Ascending aorta (tissue), 2 donors: ENCODE measurements around the gene TBC1D10B. TPM values are rescaled to one million over a fixed set of nuclear protein-coding genes. Genes with fewer than 3 reads are reported as not detected.

ENCODE experiments used
- DNase-seq, 2 donors: peaks; one replicate each; pipeline ENCODE4 v3.0.0-alpha.2; 2019; ENCODE audit warnings: low spot score in 2 of 2
- H3K27ac ChIP-seq, 2 donors: fragments of 200-600 bp; sonication (generic); one replicate each; pipeline ENCODE4 v1.5.1; 2016 to 2017; ENCODE audit warnings: mild to moderate bottlenecking in 1 of 2
- H3K27me3 ChIP-seq: fragments of 200-600 bp; sonication (generic); one replicate; pipeline ENCODE4 v1.5.1; 2017
- H3K36me3 ChIP-seq, 2 donors: fragments of 200-600 bp; sonication (generic); one replicate each; pipeline ENCODE4 v1.5.1; 2016
- H3K4me1 ChIP-seq, 2 donors: fragments of 200-600 bp; sonication (generic); one replicate each; pipeline ENCODE4 v1.5.1; 2016 to 2017; ENCODE audit warnings: mild to moderate bottlenecking in 1 of 2
- H3K4me3 ChIP-seq, 2 donors: fragments of 200-600 bp; sonication (generic); one replicate each; pipeline ENCODE4 v1.5.1; 2016 to 2017; ENCODE audit warnings: mild to moderate bottlenecking in 1 of 2
- H3K9me3 ChIP-seq, 2 donors: fragments of 200-600 bp; sonication (generic); one replicate each; pipeline ENCODE4 v1.5.1; 2016
- CTCF ChIP-seq, 3 experiments: fragments of 200-600 bp in 2 of 3; fragments of 450-650 bp in 1 of 3; sonication (generic) in 2 of 3; IDR thresholded peaks; one replicate each; pipeline ENCODE4 v1.5.1; 2016 to 2019; ENCODE audit warnings: antibody characterized with exemption in 3 of 3, mild to moderate bottlenecking in 1 of 3, moderate library complexity in 1 of 3
- intact Hi-C: fragments of 100-400 bp; cut with DNase I; formaldehyde crosslinking; loops from one replicate; pipeline ENCODE4 v1.15.1; 2023
- total RNA-seq: library from RNA; depleted of rRNA; stranded (reverse); fragments of >200 nt; gene quantifications from one replicate; pipeline ENCODE4 v1.1.0, GENCODE V29; 2016

The TBC1D10B gene
- total RNA-seq, 1 donor from 2014 or later, result 20.9 TPM

GRCh38 chr16:30353438-30354129 lies 16.7 kb downstream of the TBC1D10B start:
- TF ChIP-seq CTCF (IDR thresholded peaks at IDR 0.05), result no peak
- Histone ChIP-seq H3K27me3 (no peaks in the 10 kb centered on the region), H3K27ac (peak overlapping the region; percentile 95 to 98), H3K4me1 (peaks cover 10 to 42% of the 10 kb centered on the region in 2 donors), H3K4me3 (peak overlapping the region in 1 of 2 donors; percentile 72), H3K9me3 (no peaks in the 10 kb centered on the region), H3K36me3 (peaks cover 32 to 42% of the 10 kb centered on the region in 2 donors)
- intact Hi-C loops, result no loop called here
- DNase-seq, result no peak

DNA sequence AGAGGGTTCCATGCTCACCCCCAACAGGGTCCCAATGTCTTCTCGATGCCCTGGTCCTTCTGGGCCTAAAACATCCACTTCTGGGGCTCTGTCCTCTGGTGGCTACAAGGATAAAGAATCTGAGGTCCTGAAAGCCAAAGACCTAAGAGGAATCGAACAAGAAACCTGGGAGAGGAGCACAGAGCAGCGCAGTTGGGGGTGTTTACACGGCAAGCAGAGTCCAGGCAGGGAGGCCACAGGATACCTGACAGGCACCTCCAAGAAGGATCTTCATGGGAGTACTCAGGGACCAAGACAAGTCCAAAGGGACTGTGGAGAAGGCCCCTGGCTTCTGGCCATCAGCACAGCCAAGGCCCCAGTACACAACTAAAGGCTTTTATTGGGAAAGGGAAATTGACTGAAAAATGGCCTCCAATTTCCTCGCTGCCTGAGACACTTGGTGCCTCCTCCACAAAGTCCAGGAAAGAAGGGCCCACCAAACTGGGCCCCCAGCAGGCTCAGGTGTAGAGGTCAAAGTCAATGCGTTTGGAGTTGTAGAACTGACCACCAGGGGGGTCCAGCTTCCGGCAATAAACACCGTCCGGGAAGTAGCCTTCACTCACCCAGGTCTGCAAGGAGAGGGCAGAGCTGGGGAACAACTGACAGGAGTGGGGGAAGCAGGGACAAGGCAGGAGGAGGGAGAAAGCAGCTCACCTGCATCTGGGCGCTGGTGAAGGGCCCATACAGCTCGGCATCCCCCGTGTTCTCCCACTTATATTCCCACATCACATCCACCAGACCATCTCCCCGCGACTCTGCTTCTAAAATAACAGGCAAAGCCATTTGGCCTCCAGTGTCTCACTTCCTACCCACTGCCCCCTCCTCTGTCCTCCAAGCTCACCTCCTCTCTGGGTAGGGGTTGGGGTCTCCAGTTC lies 17.5 kb downstream of the TBC1D10B start:
- intact Hi-C loops, result no loop called here
- Histone ChIP-seq H3K9me3 (no peaks in the 10 kb centered on the region), H3K4me1 (peaks cover 10 to 42% of the 10 kb centered on the region in 2 donors), H3K4me3 (no peak overlapping the region), H3K27ac (peak overlapping the region; percentile 95 to 98), H3K36me3 (peaks cover 23 to 34% of the 10 kb centered on the region in 2 donors), H3K27me3 (no peaks in the 10 kb centered on the region)
- no peak for DNase-seq
- no peak for TF ChIP-seq CTCF (IDR thresholded peaks at IDR 0.05)

GRCh38 chr16:30351586-30352419 lies 18.5 kb downstream of the TBC1D10B start:
- Histone ChIP-seq H3K27ac (peak overlapping the region; percentile 95 to 98), H3K36me3 (peaks cover 21 to 28% of the 10 kb centered on the region in 2 donors), H3K27me3 (no peaks in the 10 kb centered on the region), H3K9me3 (no peaks in the 10 kb centered on the region), H3K4me3 (no peak overlapping the region), H3K4me1 (peaks cover 10 to 42% of the 10 kb centered on the region in 2 donors)
- intact Hi-C loops, result no loop called here
- DNase-seq, result peak; percentile 45 to 94
- TF ChIP-seq CTCF (IDR thresholded peaks at IDR 0.05), result no peak

DNA sequence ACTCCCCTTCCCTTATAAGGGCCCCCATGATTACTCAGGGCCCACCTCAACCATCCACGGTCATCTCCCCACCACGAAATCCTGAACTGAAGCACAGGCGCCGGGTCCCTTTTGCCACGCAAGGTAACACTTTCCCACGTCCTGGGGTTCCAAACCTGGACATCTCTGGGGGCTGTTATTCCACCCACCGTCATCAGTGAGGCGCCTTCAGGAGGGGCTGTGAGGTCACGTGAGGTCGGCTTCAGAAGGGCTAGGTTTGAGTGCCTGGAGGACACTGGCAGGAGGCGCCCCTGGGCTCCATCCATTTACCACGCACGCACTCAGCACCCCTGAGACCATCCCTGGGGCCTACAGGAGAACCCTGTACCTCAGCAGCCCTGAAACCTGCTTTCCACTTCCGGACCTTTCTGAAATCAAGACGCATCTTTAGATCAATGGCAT lies 19.3 kb downstream of the TBC1D10B start:
- DNase-seq, result no peak
- Histone ChIP-seq H3K27ac (peak overlapping the region in 1 of 2 donors; percentile 98), H3K4me3 (no peak overlapping the region), H3K4me1 (peaks cover 10 to 36% of the 10 kb centered on the region in 2 donors), H3K36me3 (peaks cover 21 to 28% of the 10 kb centered on the region in 2 donors), H3K9me3 (no peaks in the 10 kb centered on the region), H3K27me3 (no peaks in the 10 kb centered on the region)
- TF ChIP-seq CTCF (IDR thresholded peaks at IDR 0.05), result no peak
- intact Hi-C loops, result no loop called here
